HS-5 (cell line): Measurements from ENCODE around the gene DCXR.
"Not testable (repeated sequence)": the region's sequence is repeated elsewhere in the genome, so short reads cannot be mapped to it uniquely, and the experiment has no call there.

Experiments used
- DNase-seq: peaks from one replicate; pipeline ENCODE4 v3.0.0-alpha.2; 2012; ENCODE audit warnings: low read depth

The DCXR gene

DNA sequence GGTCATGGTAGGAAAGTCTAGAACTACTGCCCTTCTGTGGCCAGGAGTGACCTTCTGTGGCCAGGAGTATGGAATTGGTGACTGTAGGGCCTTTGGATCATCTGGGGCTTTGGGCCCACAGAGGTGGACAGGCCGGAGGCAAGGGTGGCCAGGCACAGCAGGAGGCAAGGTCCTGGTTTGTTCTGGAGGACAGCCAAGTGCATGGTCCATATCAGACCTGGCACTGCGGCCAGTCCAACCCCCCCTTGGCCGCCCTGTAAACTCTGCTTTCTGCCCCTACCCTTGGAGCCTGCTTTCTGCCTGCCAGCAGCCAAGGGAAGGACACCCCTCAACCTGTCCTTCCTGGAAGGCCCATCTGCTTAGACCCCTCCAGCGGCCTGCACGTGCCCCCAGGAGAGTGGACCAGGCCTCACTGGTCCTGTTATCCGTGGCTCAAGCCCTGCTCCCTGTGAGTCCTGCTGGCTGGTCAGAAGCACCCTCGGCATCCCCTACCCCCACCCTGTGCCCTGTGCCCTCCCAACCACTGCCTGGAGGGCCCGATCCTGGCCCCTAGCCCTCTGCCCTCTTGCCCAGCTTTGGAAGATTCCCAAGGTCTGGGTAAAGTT is 2.3 kb upstream of the DCXR start:
- DNase-seq: no peak

DNA sequence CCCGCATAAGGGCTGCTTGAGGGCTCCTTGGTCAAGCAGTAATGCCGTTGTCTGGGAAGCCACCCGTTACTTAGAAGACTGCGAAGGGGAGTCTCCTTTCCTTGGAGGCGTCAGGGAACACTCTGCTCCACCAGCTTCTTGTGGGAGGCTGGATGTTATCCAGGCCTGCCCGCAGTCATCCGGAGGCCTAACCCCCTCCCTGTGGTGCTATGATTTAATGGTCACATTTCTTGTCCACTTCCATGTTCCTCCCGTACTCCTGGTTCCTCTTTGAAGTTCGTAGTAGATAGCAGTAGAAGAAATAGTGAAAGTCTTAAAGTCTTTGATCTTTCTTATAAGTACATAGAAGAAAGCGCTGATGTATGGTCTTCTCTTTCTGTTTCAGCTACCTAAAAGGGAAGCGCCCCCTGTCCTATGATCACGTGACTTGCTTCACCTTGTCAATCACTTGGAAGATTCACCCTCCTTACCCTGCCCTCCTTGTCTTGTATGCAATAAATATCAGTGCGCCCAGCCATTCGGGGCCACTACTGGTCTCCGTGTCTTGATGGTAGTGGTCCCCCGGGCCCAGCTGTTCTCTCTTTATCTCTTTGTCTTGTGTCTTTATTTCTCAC is 1.4 kb upstream of the DCXR start:
- not testable (repeated sequence) for DNase-seq

DNA sequence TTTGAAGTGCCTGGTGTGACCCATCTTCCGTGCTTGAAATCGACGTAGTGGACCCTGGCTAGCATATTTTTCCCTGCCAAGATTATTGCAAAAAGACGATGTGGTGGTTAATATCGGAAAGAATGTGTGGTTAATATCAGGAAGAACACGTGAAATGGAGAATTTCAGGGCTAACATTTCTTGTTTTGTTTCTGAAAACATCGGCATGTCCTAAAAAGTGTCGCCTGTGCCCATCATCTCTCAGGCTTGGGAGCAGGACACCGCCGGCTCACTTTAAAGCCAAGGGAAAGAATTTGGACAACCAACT is 345 bp upstream of the DCXR start:
- no peak for DNase-seq

DNA sequence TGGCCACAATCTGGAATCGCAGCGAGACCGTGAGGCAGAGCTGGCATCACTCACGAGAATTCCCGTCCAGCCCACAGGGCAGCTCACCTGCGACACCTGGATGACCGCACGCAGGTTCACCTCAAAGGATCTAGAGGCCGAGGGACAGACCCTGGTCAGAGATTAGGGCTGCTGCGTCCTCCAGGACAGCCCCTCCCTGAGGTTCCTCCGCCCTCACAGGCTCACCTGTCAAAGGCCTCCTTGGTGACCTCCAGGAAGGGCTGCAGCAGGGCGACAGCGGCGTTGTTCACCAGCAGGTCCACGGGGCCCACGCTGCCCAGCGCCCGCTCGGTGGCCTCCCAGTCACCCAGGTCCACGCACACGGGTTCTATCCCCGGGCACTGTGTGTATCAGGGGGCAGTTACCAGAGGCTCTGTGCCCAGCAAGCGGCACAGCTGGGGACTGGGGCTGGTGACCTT is 834 bp downstream of the DCXR start:
- no peak for DNase-seq

DNA sequence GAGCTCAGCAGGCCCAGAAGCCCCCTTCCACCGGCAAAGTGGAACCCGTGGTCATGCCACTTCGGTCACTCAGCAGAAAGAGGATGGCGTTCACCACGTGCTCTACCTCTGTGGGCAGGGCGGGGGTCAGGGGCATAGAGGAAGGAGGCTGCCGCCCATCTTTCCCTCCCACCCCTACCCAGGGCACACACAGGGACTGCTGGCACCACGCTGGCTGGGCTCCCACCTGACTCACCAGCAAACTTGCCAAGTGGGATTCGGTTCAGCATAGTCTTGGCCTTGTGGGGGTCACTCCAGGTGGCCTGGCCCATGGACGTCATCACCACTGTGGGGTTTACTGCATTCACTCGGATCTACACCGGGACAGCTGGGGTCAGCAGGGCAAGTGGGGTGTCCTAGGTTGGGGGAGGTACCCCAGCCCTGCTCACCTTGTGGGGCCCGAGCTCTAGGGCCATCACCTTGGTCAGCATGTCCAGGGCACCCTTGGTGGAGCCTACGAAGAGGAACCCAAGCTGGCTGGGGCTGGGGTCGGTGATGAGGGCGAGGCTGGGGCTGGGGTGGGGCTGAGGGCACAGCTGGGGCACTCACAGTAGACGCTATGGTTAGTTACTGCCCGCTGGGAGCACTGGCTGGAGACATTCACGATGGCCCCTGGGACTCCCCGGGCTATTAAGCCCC is 1.4 kb downstream of the DCXR start:
- DNase-seq: no peak

DNA sequence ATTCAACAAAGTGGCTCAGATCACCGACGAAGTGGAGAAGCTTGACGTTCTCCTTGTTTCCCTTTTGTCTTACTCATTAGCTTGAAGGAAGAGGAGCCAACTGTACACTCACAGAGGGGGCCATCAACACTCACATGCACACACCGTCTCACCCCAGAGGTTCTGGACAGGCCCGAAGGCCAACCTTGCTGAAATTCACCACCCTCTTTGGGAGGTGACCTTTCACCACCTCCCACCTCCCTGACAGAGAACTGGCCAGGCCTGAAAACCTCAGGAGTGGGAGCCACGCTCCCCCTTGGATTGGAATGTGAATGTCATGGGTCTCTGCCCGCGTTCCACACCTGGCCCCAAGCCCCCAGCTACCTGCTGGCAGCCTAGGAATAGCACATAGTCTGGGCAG is 2.0 kb downstream of the DCXR start:
- no peak for DNase-seq

DNA sequence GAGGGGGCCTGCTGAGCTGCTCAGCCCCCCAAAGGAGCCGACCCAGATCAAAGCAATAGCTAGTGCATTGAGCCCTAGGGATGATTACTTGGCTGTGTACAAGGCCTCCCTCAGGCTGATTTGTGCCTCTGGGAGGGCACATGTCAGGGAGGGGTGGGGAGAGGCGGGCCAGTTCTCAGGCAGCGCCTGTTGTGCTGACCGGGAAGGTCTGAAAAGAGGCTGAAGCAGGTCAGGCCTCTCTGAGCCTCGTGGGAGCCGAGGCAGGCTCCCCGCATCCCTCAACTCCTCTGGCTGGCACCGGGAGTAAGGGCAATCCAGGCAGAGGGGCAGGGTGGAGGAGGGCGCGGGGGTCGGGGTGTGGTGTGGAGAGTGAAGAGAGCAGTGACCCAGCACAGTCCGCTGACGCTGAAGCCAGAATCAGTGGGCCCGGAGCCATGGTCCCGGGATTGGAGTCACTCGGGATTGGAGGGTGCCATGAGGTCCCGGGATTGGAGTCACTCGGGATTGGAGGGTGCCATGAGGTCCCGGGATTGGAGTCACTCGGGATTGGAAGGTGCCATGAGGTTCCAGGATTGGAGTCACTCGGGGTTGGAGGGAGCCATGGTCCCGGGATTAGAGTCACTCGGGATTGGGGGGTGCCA is 3.0 kb downstream of the DCXR start:
- no peak for DNase-seq

DNA sequence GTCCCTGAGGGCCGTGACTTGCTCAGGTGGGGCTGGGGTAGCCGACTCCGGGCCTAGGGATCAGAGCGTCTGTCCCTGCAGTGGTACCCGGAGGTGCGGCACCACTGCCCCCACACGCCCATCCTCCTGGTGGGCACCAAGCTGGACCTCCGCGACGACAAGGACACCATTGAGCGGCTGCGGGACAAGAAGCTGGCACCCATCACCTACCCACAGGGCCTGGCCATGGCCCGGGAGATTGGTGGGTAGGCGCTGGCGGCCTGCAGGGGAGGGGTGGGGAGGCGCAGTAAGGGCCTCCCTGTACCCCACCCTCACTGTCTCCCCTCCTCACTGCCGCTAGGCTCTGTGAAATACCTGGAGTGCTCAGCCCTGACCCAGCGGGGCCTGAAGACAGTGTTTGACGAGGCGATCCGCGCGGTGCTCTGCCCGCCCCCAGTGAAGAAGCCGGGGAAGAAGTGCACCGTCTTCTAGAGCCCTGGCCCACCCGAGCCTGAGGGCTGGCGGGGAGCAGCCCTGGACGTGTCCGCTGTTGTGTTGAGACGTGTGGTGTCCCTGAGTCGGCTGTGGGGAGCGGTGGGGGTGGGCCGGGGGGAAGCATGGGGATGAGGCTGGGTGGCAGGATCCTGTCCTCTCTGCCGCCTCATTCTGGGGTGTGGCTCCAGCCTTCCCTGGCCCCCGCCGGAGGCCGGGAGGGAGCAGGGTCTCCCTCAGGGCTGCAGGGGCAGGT is 4.0 kb downstream of the DCXR start:
- DNase-seq: no peak

DNA sequence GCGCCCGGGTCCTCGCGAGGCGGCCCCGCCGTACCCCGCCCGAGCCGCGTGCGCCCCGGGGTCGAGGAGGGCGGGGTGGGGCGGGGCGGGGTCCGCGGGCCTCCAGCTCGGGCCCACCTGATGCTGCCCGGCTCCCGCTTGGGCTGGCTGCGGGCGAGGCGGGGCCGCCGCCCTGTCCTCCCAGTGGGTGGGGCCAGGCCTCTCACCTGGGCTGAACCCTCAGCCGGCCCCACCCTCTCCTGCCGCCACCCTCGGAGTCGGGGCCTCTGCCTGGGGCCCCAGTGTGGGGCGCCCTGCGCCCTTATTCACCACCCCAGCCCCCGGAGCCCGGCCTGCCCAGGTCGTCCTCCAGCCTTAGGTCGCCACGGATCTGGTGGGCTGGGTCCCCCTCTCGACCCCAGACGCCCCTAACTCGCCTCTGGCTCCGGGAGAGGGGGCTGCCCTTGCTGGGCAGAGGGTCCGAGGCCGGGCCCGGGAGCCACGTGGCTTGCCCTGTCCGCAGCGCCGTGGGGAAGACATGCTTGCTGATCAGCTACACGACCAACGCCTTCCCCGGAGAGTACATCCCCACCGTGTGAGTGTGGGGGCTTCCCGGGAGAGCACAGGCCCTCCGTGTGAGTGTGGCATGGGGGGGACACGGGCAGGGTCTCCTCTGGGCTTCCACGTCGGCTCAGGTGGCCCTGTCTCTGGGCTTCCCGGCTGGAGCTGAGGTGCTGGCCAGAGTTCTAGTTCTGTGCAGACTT is 5.4 kb downstream of the DCXR start:
- DNase-seq: no peak

DNA sequence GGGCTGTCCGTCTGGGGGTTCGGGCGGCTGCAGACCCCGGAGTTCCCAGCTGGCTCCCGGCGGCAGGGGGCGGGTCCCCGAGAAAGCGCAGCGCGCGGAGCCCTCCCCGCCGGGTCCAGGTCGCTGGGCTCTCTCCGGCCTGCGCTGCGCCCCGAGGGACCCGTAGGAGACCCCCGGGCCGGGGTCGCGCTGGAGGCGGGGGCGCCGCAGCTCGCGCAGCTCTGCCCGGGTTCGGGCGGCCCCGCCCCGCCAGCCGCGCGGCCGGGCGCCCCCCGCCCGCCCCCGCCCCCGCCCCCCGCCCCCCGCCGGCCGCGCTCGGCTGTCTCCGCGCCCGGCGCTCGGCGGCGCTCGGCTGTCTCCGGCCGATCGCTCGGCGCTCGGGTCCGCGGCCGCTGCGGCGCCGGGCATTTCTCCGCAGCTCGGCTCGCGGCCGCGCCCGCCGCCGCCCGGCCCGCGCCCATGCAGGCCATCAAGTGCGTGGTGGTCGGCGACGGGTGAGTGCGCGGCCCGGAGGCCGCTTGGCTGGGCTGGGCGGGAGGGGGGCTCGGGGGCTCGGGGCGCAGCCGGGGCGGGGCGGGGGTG is 6.1 kb downstream of the DCXR start, which contains the start of gene RAC3:
Gene RAC3 (plus strand): TSS at position 376 of the 582 bp plus-strand sequence. CDS start 84 bp downstream, at position 460.
- no peak for DNase-seq

DNA sequence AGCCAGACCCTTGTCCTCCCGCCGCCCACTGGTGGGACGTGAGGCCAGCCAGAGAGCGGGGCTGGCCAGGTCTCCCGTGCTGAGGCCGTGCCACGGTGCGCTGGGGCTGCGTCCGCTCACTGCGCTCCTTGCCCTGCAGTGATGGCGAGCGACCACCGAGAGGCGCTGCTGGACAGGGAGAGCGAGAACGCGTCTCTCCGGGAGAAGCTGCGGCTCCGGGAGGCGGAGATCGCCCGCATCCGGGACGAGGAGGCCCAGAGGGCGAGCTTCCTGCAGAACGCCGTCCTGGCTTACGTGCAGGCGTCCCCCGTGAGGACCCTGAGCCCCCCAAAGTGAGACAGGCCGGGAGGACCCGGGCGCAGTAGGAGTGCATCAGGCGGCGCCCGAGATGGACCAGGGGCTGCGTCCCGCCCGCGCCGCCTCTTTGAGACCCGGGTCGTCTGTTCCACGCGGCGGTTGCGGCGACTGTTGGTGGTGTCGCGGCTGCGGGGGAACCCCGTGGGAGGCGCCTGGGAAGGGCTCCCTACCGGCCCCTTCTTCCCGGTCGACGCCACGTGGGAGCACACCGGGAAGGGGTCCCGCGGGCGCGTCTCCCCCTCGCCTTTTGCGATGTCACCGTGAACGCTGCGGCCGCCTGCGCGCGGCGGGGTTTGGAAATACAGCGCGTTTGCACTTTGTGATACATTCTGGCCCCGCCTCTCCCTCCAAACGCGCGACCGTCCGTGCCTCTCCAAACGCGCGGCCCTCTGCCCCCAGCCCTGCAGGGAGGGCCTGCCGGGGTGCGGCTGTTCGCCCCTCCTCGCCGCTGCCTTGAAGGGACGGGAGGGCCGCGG is 6.8 kb downstream of the DCXR start:
- DNase-seq: no peak

DNA sequence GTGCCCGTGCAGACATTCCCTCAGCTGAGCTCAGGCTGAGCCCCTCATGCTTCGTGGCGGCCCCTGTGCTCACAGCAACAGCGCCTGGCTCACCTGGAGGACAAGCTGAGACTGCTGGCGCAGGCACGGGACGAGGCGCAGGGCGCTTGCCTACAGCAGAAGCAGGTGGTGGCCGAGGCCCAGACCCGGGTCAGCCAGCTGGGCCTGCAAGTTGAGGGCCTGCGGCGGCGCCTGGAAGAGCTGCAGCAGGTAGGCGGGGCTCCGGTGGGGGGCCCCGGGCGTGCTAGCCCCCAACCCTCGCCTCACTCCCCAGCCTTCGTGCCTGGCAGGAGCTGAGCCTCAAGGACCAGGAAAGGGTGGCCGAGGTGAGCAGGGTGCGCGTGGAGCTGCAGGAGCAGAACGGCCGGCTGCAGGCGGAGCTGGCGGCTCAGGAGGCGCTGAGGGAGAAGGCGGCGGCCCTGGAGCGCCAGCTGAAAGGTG is 7.5 kb downstream of the DCXR start:
- DNase-seq: no peak

DNA sequence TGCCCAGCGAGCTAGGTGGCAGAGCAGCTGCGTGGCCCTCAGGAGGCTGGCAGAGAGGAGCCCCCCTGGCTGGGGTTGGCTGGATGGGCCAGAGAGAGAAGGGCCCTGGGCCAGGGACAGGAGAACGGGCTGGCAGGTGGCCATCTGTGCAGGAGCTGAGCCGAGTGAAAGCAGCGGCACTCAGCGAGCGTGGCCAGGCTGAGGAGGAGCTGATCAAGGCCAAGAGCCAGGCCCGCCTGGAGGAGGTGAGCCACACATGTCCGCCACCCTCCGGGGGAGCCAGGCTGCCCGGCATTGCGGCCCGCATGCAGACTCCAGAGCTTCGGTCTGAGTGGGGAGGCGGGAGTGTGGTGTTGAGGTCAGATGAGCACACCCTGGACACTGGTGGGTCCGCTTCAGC is 8.1 kb downstream of the DCXR start:
- no peak for DNase-seq

DNA sequence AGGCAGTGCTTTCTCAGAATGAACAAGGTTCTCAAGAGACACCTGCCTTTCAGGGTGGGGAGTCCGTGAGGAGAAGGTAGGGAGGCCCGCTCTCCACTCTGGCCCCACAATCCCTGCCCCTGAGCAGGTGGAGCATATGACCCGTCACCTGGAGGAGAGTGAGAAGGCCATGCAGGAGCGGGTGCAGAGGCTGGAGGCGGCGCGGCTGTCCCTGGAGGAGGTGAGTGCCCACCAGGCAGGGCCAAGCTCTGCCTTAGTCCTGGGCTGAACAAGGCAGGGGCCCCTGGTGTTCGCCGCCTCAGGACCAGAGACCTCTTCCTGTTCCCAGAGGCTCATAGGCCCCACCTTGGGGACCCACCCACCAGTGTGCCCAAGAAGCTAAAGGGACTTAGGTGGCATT is 8.5 kb downstream of the DCXR start:
- DNase-seq: no peak

DNA sequence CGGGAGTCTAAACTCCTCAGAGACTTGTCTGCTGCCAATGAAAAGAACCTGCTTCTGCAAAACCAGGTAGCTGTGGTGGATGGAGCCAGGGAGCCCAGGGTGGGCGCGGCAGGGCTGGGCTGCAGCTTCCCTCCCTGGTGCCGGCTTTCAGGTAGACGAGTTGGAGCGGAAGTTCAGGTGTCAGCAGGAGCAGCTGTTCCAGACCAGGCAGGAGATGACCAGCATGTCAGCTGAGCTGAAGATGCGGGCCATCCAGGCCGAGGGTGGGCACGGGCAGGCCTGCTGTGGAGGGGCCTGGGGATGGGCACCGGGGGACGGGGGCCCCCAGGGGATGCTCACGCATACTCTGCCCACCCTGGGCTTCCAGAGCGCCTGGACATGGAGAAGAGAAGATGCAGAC is 9.3 kb downstream of the DCXR start:
- DNase-seq: no peak

DNA sequence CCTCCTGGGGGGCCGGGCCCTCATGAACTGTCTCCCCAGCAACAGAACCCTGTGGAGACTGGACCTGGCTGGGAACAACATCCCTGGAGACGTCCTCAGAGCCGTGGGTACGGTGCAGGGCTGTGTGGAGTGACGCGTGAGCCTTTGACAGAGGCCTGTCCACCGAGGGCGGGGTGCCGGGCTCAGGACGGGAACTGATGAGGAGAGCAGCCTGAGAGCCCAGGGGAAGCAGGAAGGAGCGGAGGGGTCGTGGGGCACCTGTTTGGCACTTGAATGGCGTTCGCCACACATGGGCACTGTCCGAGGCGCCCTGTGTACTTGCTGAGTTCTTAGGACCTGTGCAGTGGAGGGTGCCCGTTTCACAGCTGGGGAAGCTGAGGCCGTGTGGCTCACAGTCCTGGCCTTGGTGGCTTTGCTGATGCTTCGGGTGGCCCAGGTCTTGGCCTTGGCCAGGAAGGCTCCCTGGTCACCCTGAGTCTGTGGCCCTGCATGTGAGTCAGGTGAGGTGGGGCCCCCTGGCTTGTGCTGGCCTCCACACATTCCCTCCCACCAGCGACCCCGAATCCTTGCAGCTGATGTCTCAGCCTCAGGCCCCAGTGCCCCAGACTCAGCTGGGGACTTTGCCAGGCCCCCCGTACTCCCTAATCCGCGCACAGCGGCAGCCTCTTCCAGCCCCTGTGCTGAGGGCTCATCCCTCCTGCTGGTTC is 11.9 kb downstream of the DCXR start:
- DNase-seq: no peak

DNA sequence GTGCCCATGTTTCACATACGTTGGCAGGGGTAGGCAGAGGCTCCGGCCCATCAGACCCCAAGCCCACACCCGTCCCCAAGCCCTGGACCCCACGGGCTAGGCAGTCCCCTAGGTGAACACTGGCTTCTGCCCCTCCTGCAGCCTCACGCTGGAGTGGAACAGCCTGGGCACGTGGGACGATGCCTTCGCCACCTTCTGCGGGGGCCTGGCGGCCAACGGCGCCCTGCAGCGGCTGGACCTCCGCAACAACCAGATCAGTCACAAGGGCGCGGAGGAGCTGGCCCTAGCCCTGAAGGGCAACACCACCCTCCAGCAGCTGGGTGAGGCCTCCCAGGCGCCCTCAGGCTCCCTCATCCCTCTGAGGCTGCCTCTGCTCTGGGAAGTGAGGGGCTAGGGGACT is 12.6 kb downstream of the DCXR start:
- DNase-seq: no peak

DNA sequence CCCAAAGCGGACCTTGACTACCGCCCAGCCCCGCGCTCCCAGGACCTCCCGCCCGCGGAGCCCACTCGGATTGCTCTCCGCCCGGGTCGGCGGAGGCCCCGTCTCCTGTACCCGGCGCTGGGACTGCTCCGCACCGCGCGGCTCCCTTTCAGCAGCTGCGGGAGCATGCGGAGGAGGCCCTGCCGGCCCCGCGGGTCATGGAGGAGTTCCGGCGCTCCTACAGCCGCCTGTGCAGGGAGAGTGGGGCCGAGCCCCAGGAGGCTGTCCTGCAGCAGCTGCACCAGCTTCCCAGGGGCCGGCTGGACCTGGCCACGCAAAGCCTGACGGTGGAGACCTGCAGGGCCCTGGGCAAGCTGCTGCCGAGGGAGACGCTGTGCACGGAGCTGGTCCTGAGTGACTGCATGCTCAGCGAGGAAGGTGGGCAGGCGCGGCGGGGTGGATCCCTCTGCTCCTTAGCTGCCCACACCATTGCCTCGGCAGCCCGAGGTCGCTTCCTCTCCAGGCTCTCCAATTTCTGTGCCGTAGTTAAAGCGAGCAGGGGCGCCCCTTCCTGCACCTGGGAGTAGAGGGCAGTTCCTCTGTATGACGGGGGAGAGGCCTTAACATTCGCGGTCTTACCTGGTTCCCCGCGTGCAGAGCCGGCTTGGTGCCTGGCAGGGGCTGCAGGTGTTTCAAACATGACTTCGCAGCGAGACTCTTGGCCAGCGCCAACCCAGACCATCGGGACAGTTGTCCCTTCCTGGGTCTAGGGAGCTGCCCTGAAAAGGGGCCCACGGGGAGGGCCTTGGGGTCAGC is 13.9 kb downstream of the DCXR start:
- DNase-seq: no peak

DNA sequence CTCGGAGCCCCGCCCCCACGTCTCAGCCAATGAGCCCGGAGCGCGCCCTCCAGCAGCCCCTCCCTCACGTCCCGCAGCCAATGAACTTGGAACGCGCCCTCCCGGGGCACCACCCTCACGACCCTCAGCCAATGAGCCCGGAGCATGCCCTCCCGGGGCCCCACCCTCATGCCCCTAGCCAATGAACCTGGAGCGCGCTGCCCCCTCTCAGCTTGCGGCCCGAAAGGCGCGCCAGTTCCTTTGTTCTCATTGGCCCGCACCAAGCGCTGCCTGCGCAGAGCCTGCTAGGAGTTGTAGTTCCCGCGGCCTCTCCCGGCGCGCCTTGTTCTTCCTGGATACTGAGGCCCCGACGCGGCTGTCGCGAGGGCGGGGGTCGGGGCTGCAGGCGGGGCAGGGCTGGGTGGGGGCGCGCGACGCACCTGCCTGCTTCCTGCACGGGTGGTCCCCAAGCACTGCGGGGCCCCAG is 14.5 kb downstream of the DCXR start, which contains the start of gene LRRC45:
Gene LRRC45 (plus strand): TSS at position 325 of the 466 bp plus-strand sequence. CDS start 339 bp downstream, outside the sequence.
- DNase-seq: peak; percentile 94
